GM12878 (cell line): ENCODE data around the gene STK39. TPM values are rescaled to one million over a fixed set of nuclear protein-coding genes. Genes with fewer than 3 reads are reported as not detected.

Source experiments
- ATAC-seq: fragments of 200-7000 bp; cut with Tn5 transposase; 3 replicates; pipeline ENCODE4 v1.9.1; 2020; ENCODE audit warnings: mild to moderate bottlenecking, moderate library complexity
- BruUV-seq: library from RNA; stranded (reverse); fragments of 400-500 nt; replicated peaks from 2 replicates; lab custom pipeline; 2021; lab: Mats Ljungman, UMichigan
- CTCF ChIA-PET: fragments of 300-600 bp; sonication (Branson Sonifier 250); formaldehyde crosslinking; extraction: SDS; loops from one replicate; lab custom pipeline; 2021; ENCODE audit warnings: inconsistent platforms; lab: Yijun Ruan, JAX
- POLR2A ChIA-PET: fragments of 350-600 bp; formaldehyde crosslinking; extraction: SDS; loops from one replicate; lab custom pipeline; 2021; ENCODE audit warnings: inconsistent platforms; lab: Charles Lee
- RAD21 ChIA-PET: fragments of 300-600 bp; sonication (Branson Sonifier 250); formaldehyde crosslinking; loops from one replicate; lab custom pipeline; 2023; ENCODE audit warnings: antibody characterized with exemption; ENCODE audit not compliant: unreplicated experiment; lab: Charles Lee
- SMC1A ChIA-PET: fragments of 300-600 bp; sonication (Branson Sonifier 250); formaldehyde crosslinking; loops from one replicate; lab custom pipeline; 2023; ENCODE audit not compliant: unreplicated experiment, uncharacterized antibody; lab: Charles Lee
- DNase-seq: peaks from one replicate; pipeline ENCODE4 v3.0.0-alpha.2; 2011; ENCODE audit warnings: low read depth, low spot score
- FAIRE-seq: peaks from 3 replicates; lab custom pipeline; 2011; peaks lifted over from hg19 to GRCh38; lab: Jason Lieb, UNC
- H2AFZ ChIP-seq: 2 replicates; pipeline ENCODE4 v1.6.0; 2011; ENCODE audit warnings: low read depth, low read length, control low read depth; ENCODE audit not compliant: control insufficient read depth
- H3K27ac ChIP-seq: 2 replicates; pipeline ENCODE4 v1.5.1; 2011; ENCODE audit warnings: control low read depth; ENCODE audit not compliant: control insufficient read depth, insufficient read depth
- H3K27me3 ChIP-seq, 2 experiments: replicated peaks in 1 of 2; 2 replicates each; pipeline versions ENCODE4 v1.6.0 to v1.6.1; 2011; ENCODE audit warnings: low read length in 1 of 2; ENCODE audit not compliant: control insufficient read depth in 2 of 2, insufficient read depth in 2 of 2
- H3K36me3 ChIP-seq, 2 experiments: 2 replicates each; pipeline ENCODE4 v1.5.1; 2011; ENCODE audit warnings: low read length in 1 of 2; ENCODE audit not compliant: control insufficient read depth in 2 of 2, insufficient read depth in 2 of 2
- H3K4me1 ChIP-seq: 2 replicates; pipeline ENCODE4 v1.6.1; 2011; ENCODE audit warnings: mild to moderate bottlenecking, low read length, moderate library complexity, mixed read lengths; ENCODE audit not compliant: control insufficient read depth, insufficient read depth
- H3K4me2 ChIP-seq: 2 replicates; pipeline ENCODE4 v1.6.0; 2011; ENCODE audit warnings: control low read depth; ENCODE audit not compliant: control insufficient read depth, insufficient read depth
- H3K4me3 ChIP-seq: fragments of 200-600 bp; sonication (generic); 2 replicates; pipeline ENCODE4 v1.5.1; 2016
- H3K79me2 ChIP-seq: 2 replicates; pipeline ENCODE4 v1.6.0; 2011; ENCODE audit warnings: low read length; ENCODE audit not compliant: control insufficient read depth, insufficient read depth
- H3K9ac ChIP-seq: 2 replicates; pipeline ENCODE4 v1.8.0; 2011; ENCODE audit warnings: low read length, control low read depth, mixed read lengths; ENCODE audit not compliant: control insufficient read depth, insufficient read depth
- H3K9me3 ChIP-seq: replicated peaks from 3 replicates; pipeline ENCODE4 v1.5.1; 2011; ENCODE audit warnings: mild to moderate bottlenecking, low read length; ENCODE audit not compliant: control insufficient read depth, insufficient read depth
- H4K20me1 ChIP-seq: 2 replicates; pipeline ENCODE4 v1.6.0; 2011; ENCODE audit not compliant: control insufficient read depth, insufficient read depth
- CTCF ChIP-seq, 3 experiments: IDR thresholded peaks in 2 of 3; conservative IDR thresholded peaks in 1 of 3; 2 replicates each; pipeline ENCODE4 v1.5.1; 2011; ENCODE audit warnings: low read depth in 3 of 3, low read length in 3 of 3, mild to moderate bottlenecking in 3 of 3, control low read depth in 2 of 3, moderate library complexity in 2 of 3, inconsistent platforms in 1 of 3, mixed read lengths in 1 of 3; ENCODE audit not compliant: control insufficient read depth in 2 of 3, insufficient read depth in 1 of 3; ENCODE audit errors: extremely low read depth in 1 of 3
- USF2 ChIP-seq: IDR thresholded peaks from 2 replicates; pipeline ENCODE4 v1.6.1; 2011; ENCODE audit warnings: low read depth, low read length, improper control_type of control experiment, borderline replicate concordance
- whole genome bisulfite sequencing: methylation state at CpG from one replicate; pipeline ENCODE4 v1.1.6; 2016; ENCODE audit warnings: low lambda C conversion rate; ENCODE audit not compliant: insufficient replicate concordance, insufficient coverage; ENCODE audit errors: missing lambda C conversion rate; 5-methylcytosine and 5-hydroxymethylcytosine counted together
- in situ Hi-C: fragments of 300-500 bp; cut with MboI; formaldehyde crosslinking; loops from 9 replicates; pipeline ENCODE4 v1.14.3; 2018; ENCODE audit warnings: mixed read lengths
- intact Hi-C: fragments of 100-400 bp; cut with micrococcal nuclease; formaldehyde crosslinking; loops from one replicate; pipeline ENCODE4 v1.14.2; 2022; ENCODE audit not compliant: unreplicated experiment
- polyA plus RNA-seq, 11 experiments: library from polyadenylated mRNA; depleted of rRNA in 4 of 11; unstranded in 6 of 11; stranded (reverse) in 5 of 11; fragments of >200 nt; fragmentation: Nextera tagmentation in 4 of 11; fragmentation: Illumina TruSeq in 1 of 11; extraction: Ambion mirVana in 4 of 11; extraction: Trizol in 1 of 11; gene quantifications; 1 replicate in 1 of 11; 2 replicates in 10 of 11; pipeline versions ENCODE4 v1.2.1 to v1.2.3, GENCODE V29; 2011 to 2016; ENCODE audit warnings: inconsistent platforms in 2 of 11, missing spikeins in 2 of 11, low read depth in 1 of 11
- total RNA-seq, 4 experiments: library from RNA; depleted of rRNA in 3 of 4; stranded (reverse); fragments of >200 nt in 3 of 4; fragmentation: Illumina TruSeq in 1 of 4; extraction: Trizol in 1 of 4; gene quantifications; 2 replicates each; pipeline versions ENCODE4 v1.2.1 to v1.2.3, GENCODE V29; 2013 to 2021

STK39 gene
- total and polyA plus RNA-seq, 10 of the 15 experiments (the other 5 are each of a cell fraction or from before 2014, with no cell fraction given): 0.03 to 0.21 (median 0.07) TPM; not detected in 5

DNA sequence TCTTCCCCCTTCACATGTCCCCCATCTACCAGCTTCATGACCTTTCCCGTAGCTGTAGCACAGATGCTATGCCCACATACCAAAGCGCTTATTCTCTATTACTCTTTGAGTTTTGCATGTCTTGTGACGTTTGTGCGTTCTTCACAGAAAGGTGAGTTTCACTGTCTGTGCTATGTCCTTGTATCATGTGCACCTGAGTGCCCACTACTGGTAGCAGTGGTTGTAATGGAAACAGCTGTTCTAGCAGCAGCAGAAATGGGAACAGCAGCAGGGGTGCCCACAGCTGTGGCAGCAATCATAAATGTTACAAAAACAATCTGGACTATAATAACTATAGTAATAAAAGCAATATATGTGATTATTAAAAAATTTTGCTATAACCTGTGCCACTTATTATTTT, 127.1 kb downstream of the STK39 start:
- CTCF ChIA-PET: interaction anchor here (0.6 to 4.7 kb wide), 12 partner anchors 9 to 1582 kb away, joined by 3 to 59 read pairs (median 4); no protein-coding TSS in a partner anchor
- H3K27ac ChIP-seq: no peak overlapping the region
- TF ChIP-seq USF2 (no peak), CTCF (IDR thresholded peaks at IDR 0.05 in 2 of 3, conservative IDR thresholded peaks at IDR 0.05 in 1 of 3; ENCODE audit: control insufficient read depth in 2 of 3, extremely low read depth in 1 of 3, insufficient read depth in 1 of 3, low read depth in 3 of 3, low read length in 3 of 3) (peak in 1 of 3 experiments; percentile 16; a peak in 1 of 6 replicates)
- no peak overlapping the region for H3K4me2 ChIP-seq
- no peak; the same call in 2 of the 3 replicates for ATAC-seq
- H4K20me1 ChIP-seq: no peaks in the 10 kb centered on the region
- H3K4me1 ChIP-seq: no peaks in the 10 kb centered on the region
- 0 out of 4 replicates have a peak, but pooled peaks cover 0 to 6% of the 10 kb centered on the region in 2 experiments for H3K27me3 ChIP-seq
- intact Hi-C loops (no loop called here), in situ Hi-C loops (no loop called here)
- H3K9me3 ChIP-seq: no peaks in the 10 kb centered on the region
- BruUV-seq: no TSS peak
- no peak overlapping the region for H3K4me3 ChIP-seq
- no peak overlapping the region for H3K9ac ChIP-seq
- no peak for DNase-seq
- RAD21 ChIA-PET: interaction anchor here (1.1 kb wide), 2 partner anchors 269 to 1597 kb away, joined by 3 read pairs; no protein-coding TSS in a partner anchor
- H3K36me3 ChIP-seq: no peaks in the 10 kb centered on the region
- FAIRE-seq: no peak
- POLR2A ChIA-PET: no interaction called here
- H3K79me2 ChIP-seq: no peaks in the 10 kb centered on the region
- SMC1A ChIA-PET: interaction anchor here (1.4 to 3.5 kb wide), 5 partner anchors 8 to 1582 kb away, joined by 5 to 20 read pairs (median 10); no protein-coding TSS in a partner anchor
- H2AFZ ChIP-seq: no peak overlapping the region
- WGBS: 22% methylated on average over 4 of the region's 4 CpGs
